Islet precursor cell (in vitro differentiated cells): ENCODE measurements around the gene ACTN4.
A peak's percentile ranks its signal among the peaks of the same experiment; 100 is the strongest.
"Not testable (repeated sequence)": the region's sequence is repeated elsewhere in the genome, so short reads cannot be mapped to it uniquely, and the experiment has no call there.

ENCODE experiments used
- DNase-seq: peaks from one replicate; pipeline ENCODE4 v3.0.0-alpha.2; 2018

The ACTN4 gene

DNA sequence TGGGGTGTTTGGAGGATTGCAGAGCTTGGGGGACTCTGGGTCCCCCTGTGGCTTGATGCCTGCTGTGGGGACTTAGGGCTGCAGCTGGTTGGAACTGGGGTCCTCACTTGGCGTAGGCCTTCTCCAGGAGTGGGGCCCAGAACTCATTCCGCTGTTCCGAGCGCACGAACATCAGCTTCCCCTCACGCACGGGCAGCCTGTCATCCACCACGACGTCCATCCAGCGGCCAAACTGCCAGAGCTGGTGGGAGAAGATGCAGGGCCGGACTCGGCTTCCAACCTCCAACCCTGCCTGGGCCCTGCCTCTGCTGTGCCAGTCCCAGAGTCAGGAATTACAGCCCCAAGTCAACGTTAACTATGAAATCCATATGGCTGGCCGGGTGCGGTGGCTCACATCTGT, 94.2 kb downstream of the ACTN4 start:
- DNase-seq, result no peak

DNA sequence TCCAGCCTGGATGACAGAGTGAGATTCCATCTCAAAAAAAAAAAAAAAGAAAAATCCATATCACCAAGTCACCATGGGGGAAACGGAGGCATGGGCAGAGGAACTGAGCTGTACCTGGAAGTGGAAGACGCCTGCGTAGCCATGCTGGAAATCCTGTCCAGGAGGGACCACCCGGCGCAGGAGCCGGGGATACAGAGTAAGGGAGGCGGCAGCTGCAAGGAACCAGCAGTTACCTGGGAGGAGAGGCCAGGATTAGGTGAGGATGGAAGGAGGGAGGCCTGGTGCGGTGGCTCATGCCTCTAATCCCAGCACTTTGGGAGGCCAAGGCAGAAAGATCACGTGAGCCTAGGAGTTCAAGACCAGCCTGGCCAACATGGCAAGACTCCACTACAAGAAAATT, 94.8 kb downstream of the ACTN4 start:
- DNase-seq, result no peak

DNA sequence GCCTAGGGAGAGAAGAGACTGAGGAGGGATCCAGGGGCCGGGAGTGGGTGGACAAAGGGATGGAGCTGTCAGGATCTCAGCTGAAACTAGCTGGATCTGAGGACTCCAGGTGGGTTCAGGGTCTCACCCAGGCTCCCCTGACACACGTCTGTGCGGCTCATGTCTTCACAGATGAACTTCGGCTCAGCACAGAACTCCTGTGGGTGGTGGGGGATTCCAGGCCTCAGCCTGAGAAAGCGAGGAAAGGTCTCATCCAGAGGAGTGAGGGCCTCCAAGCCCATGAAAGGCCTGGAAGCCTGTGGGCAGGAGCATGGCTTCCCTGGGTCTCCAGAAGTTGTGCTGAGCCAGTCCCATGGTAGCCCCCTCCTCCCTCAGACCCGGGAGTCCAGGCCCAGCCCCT, 95.5 kb downstream of the ACTN4 start:
- DNase-seq, result no peak

DNA sequence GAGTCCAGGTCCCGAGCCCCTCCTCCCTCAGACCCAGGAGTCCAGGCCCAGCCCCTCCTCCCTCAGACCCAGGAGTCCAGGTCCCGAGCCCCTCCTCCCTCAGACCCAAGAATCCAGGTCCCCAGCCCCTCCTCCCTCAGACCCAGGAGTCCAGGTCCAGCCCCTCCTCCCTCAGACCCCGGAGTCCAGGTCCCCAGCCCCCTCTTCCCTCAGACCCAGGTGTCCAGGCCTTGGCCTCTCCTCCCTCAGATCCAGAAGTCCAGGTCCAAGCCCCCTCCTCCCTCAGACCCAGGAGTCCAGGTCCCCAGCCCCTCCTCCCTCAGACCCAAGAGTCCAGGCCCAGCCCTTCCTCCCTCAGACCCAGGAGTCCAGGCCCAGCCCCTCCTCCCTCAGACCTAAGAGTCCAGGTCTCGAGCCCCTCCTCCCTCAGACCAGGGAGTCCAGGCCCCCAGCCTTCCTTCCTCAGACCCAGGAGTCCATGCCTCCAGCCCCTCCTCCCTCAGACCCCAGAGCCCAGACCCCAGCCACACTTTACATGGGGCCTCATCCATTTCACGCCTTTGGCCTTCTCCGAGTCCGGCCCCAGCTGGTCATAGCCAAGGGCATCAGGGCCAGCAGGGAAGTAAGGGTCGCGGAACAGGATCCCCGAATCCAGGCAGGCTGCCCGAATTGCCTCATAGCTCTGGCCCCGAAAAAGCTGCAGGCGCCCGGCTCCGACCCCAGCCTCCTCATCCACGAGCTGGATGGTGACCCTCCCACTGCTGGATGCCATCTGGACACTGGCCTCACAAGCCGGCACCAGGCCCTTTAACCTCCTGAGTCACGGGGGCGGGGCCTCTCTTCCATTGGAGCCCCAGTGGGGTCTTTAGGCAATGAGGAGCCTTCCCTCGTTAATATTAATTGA, 96.2 kb downstream of the ACTN4 start:
- peak; percentile 62 for DNase-seq

DNA sequence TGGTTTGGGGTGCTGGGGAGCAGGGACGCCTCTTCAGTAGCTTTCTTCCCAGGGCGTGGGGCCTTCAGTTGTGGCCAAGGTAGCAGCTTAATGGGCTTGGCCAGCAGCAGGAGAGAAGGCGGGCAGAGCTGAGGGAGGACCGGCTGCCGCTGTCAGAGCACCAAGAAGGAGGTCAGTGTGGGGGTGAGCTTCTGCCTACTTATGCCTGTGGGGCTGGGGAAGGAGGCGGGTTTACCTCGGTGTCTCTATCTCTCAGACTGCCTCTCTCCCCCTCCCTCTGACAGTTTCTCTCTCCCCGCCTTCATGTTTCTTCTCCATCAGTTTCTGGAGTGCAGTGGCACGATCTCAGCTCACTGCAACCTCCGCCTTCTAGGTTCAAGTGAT, 96.8 kb downstream of the ACTN4 start, which contains the start of gene CAPN12:
TSS of gene CAPN12 (minus strand) at position 177 of the 384 bp plus-strand sequence. CDS start 309 bp downstream, outside the sequence.
- no peak for DNase-seq

DNA sequence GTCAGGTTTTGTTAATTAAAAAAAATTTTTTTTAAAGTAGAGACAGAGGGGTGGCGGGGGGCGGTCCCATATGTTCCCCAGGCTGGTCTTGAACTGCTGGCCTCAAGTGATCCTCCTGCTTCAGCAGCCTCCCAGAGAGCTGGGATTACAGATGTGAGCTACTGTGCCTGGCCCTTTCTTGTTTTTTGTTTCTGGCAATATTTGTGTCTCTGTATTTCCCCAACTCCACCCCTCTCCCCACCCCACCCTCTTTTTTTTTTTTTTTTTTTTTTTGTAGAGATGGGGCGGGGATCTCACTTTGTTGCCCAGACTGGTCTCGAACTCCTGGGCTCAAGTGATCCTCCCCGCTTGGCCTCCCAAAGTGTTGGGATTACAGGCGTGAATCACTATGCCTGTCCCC, 97.4 kb downstream of the ACTN4 start:
- no peak for DNase-seq

DNA sequence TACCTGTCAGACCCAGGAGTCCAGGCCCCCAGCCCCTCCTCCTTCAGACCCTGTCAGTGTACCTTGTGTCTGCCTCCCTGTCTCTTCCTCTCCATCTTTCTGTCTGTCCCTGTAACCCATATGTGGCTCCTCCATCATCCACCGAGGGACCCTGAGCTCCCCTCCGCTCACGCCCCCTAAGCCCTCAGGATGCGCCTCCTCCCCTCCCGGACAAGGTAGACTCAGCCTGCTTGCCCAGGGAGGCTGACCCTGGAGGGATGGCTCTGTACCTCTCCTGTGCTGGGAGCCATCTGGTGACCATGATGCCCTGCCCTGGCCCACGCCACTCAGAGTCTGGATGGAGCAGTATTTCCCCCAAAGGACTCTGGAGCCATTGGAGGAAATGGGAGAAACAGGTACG, 97.9 kb downstream of the ACTN4 start:
- DNase-seq, result peak; percentile 56

DNA sequence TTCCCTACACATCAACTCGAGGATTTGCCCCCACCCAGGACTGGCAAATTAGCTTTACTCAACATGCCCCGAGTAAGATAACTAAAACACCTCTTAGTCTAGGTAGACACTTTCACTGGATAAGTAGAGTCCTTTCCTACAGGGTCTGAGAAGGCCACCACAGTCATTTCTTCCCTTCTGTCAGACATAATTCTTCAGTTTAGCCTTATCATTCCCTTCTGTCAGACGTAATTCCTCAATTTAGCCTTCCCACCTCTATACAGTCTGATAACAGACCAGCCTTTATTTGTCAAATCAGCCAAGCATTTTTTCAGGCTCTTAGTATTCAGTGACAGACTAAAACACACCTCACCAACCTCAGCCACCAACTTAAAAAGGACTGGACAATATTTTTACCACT, 106.3 kb downstream of the ACTN4 start:
- DNase-seq, result not testable (repeated sequence)

DNA sequence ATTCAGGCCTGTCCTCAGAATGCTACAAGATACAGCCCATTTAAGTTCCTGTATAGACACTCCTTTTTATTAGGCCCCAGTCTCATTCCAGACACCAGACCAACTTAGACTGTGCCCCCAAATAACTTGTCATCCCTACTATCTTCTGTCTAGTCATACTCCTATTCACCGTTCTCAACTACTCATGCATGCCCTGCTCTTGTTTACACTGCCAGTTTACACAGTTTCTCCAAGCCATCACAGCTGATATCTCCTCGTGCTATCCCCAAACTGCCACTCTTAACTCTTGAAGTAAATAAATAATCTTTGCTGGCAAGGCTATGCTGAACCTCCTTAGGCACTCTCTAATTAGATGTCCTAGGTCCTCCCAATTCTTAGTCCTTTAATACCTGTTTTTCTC, 106.7 kb downstream of the ACTN4 start:
- not testable (repeated sequence) for DNase-seq

DNA sequence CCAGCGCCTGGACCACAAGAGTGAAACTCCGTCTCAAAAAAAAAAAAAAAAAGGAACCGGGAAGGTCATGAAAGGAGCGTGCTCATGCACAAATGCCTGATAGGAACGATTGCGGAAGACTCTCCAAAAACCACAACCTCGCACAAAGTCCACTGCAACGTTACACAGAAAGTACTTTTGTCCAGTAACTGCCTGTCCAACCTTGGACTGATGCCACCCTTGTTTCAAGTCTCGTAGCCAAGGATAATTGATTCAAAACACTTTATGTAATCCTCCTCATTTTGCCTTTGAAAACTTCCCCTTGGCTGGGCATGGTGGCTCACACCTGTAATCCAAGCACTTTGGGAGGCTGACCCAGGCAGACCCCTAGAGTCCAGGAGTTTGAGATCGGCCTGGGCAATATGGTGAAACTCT, 112.1 kb downstream of the ACTN4 start:
- no peak for DNase-seq

DNA sequence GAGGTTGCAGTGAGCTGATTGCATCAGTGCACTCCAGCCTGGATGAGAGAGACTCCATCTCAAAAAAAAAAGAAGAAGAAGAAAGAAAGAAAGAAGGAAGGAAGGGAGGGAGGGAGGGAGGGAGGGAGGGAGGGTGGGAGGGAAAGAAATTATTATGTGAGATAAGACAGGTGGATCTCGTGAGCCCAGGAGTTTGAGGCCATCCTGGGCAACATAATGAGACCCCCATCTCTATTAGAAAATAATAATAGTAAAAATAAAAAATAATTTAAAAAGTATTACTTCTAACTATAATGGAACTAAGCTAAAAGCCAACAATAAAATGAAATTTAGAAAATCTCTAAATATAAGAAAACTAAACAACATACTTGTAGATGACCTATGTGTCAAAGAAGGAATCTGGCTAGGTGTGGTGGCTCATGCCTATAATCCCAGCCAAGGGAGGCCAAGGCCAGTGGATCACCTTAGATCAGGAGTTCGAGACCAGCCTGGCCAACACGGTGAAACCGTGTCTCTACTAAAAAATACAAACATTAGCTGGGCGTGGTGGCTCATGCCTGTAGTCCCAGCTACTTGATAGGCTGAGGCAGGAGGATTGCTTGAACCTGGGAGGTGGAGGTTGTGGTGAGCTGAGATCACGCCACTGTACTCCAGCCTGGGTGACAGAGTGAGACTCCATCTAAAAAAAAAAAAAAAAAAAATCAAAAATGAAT, 113.5 kb downstream of the ACTN4 start:
- not testable (repeated sequence) for DNase-seq

DNA sequence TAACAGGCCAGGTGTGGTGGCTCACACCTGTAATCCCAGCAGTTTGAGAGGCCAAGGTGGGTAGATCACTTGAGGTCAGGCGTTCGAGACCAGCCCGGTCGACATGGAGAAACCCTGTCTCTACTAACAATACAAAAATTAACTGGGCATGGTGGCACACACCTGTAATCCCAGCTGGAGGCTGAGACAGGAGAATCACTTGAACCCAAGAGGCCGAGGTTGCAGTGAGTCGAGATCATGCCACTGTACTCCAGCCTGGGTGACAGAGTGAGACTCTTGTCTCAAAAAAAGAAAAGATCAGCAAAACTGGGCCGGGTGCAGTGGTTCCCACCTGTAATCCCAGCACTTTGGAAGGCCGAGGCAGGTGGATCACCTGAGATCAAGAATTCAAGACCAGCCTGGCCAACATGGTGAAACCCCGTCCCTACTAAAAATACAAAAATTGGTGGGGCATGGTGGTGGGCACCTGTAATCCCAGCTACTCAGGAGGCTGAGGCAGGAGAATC, 114.5 kb downstream of the ACTN4 start:
- DNase-seq, result not testable (repeated sequence)

DNA sequence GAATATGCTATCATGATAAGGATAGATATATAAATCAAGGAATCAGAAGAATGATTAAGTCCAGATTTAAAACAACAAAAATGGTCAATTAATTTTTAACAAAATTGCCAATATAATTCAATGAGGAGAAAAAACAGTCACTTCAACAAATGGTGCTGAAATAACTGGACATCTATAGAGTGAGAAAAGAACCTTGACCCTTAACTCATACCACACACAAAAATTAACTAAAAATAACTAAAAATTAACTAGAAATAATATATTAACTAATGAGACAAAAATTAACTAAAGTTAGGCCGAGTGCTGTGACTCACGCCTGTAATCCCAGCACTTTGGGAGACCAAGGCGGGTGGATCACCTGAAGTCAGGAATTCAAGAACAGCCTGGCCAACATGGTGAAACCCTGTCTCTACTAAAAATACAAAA, 116.4 kb downstream of the ACTN4 start:
- DNase-seq, result no peak

DNA sequence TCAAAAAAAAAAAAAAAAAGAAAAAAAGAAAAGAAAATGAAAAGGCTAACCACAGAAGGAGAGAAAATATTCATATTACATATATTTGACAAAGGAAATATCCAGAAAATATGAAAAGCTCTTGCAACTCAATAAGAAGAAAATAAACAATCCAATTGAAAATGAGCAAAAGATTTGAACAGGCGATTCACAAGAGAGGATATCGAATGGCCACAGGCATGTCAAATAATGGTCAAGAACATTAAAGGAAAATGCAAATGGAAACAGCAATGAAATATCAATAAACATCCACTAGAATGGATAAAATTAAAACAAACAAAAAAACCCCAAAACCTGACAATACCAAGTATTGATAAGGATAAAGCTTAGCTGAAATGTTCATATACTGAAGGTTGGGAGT, 117.8 kb downstream of the ACTN4 start:
- no peak for DNase-seq

DNA sequence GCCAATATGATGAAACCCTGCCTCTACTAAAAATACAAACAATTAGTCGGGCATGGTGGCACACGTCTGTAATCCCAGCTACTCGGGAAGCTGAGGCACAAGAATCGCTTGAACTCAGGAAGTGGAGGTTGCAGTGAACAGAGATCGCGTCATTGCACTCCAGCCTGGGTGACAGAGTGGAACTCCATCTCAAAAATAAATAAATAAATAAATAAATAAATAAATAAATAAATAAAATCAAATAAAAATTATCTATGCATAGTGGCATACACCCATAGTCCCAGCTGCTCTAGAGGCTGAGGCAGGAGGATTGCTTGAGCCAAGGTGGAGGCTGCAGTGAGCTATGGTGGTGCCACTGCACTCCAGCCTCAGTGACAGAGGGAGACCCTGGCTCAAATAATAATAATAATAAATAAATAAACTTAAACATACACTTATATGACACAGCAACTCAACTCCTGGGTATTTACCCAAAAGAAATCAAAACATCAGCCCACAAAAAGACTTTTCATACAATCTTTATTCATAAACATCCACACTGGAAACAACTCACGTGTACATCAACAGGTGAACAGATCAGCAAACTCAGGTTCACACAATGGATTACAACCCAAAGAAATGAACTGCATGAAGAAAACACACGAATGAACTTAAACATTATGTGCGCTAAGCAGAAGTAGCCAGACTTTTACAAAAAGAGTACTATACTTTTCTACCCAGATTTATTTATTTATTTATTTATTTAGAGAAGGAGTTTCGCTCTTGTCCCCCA, 119.0 kb downstream of the ACTN4 start:
- DNase-seq, result no peak

DNA sequence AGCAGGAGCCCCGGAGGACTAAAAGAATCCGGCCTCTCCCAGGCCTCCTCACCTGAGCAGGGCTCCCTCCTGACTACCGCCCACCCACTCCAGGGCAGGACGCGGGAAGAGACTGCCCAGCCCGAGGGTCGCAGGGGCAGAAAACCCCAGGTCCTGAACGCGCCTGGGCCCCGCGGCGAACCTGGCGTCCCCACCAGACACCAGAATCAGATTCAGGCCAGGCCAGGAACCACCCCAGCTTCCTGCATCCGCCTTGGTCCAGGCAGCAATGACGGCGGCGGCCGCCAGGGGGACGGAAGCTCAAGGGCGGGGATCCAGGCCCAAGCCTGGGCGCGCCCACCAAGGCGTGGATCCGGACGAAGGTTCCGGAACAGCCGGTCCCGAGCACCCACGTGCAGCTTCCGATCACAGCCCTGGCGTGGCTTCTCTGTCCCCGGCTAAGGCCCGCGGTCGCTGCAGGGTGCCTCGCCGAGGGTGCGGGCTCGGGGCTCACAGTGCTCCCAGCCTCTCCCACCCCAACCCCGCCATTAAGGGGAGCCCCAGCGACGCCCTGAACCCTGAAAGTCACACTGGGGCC, 122.3 kb downstream of the ACTN4 start:
- peak; percentile 84 for DNase-seq

DNA sequence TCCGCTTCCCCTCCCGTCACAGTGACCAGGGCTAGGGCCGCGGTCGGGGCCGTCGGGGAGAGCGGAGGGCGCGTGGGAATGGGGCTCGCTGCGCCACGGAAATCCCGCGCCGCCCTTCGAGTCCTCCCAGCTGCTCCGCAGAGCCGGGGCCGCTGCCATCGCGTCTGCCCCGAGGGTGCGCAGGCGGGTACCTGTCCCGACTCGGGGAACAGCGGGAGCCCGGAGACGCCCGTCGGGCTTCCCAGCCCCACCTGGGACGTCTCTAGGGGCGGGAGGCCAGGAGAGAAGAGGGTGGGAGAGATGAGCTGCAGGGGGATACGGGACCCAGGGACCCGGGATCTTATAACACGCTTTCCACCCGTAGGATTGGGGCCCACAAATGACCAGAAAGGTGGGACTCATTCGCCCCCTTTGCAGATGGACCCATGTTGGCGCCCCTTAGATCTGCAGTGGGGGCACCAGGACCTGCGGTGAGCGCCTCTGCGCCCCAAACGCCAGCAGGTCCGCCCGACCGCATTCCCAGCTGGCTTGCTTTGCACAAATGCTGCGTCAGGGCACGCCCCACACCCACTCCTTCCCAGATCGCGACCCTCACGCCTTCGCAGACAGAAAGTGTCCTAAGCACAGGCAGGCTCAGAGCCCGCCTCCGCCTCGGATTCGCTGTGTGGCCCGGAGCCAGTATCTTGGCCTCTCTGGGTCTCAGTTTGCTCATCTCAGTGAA, 122.9 kb downstream of the ACTN4 start:
- DNase-seq, result not testable (repeated sequence)

DNA sequence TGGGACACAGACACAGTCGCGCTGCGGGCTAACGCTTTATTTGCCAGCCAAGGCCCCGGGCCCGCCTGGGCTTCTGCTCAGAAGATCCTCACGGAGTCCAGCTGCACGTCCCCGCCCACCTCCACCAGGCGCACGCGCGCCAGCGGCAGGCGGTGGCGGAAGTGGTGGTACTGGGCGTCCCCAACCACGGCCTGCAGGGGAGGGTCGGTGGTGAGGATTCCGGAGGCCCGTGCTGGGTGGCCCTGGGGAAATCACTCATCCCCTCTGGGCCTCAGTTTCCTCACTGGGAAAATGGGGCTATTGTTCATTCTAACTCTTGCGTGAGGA, 123.5 kb downstream of the ACTN4 start:
- DNase-seq, result not testable (repeated sequence)

DNA sequence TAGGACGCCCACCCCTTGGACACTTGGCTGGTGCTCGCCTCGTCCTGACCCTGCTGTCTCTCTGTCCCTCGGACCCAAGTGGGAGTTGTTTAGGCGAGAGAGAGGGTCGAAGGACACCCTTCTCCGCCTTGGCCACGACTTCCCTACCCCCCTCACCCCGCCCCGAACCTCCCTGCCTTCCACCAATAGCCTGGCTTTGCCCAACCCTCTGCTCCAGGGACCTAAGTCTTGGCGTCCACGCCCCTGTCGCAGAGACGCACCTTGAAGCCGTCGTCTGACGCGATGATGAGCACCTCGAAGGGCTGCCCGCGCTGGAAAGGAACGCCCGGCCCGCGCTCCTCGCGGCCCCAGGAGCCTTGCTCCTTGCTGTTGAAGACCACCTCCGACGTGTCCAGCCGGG, 124.1 kb downstream of the ACTN4 start:
- DNase-seq, result not testable (repeated sequence)

DNA sequence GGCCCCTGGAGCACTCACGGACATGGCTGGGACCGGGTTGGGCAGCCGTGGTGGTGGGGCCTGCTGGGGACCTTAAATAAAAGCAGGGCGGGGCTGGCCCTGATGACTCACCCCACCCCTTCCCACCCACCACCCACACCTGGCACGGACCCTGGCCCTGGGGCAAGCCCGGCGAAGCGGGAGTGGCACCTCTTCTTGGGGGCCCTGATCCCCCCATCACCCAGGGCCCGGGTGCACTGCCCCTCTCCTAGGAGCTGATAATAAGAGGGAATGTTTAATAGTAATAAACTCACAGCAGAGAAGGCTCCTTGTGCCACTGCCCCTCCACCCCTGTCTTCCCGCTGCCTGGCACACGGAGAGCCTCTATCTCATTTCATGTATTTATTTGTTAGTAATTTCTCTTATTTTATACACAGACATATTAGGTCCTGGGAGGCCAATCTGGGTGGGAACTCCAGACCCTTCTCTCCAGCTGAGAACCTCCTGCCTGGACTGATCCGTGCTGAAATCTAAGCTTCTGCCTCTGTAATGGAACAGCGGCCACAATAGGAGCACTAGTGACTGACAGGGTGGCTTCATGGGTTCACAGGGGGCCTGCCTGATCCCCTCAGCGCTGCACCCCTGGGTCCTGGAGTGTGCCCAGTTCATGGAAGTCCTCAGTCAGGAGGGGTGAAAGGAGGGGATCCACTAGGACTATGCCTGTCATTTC, 126.2 kb downstream of the ACTN4 start, which contains the start of gene LGALS7:
TSS of gene LGALS7 (minus strand) at position 49 of the 709 bp plus-strand sequence. CDS start at position 24, 25 bp downstream.
- no peak for DNase-seq
